IMR-90 (cell line): ENCODE data around the gene NFYC. TPM values are rescaled to one million over a fixed set of nuclear protein-coding genes. Genes with fewer than 3 reads are reported as not detected.

Experiments used
- ATAC-seq: fragments of 200-7000 bp; cut with Tn5 transposase; 2 replicates; pipeline ENCODE4 v1.9.1; 2020; ENCODE audit warnings: low read depth, mild to moderate bottlenecking, moderate library complexity
- BruUV-seq: library from RNA; stranded (reverse); fragments of 400-500 nt; replicated peaks from 2 replicates; lab custom pipeline; 2021; lab: Mats Ljungman, UMichigan
- CTCF ChIA-PET: fragments of 300-600 bp; formaldehyde crosslinking; extraction: SDS; loops from one replicate; lab custom pipeline; 2021; ENCODE audit warnings: antibody characterized with exemption; lab: Yijun Ruan, JAX
- POLR2A ChIA-PET: fragments of 300-600 bp; sonication (Branson Sonifier 250); formaldehyde crosslinking; loops from one replicate; lab custom pipeline; 2022; ENCODE audit warnings: antibody characterized with exemption; ENCODE audit not compliant: unreplicated experiment; lab: Charles Lee
- DNase-seq: peaks from one replicate; pipeline ENCODE4 v3.0.0; 2013
- H2AFZ ChIP-seq: replicated peaks from 2 replicates; pipeline ENCODE3; 2013; ENCODE audit warnings: low read length, mild to moderate bottlenecking; ENCODE audit not compliant: poor library complexity
- H2AK5ac ChIP-seq: 2 replicates; pipeline ENCODE4 v1.6.1; 2013; ENCODE audit warnings: low read depth, low read length, inconsistent platforms
- H2AK9ac ChIP-seq: replicated peaks from 2 replicates; pipeline ENCODE3; 2013; ENCODE audit warnings: mild to moderate bottlenecking, low read depth, low read length, moderate library complexity; ENCODE audit not compliant: poor library complexity
- H2BK120ac ChIP-seq: 2 replicates; pipeline ENCODE4 v1.6.1; 2013; ENCODE audit warnings: low read depth, low read length, inconsistent platforms
- H2BK15ac ChIP-seq: 3 replicates; pipeline ENCODE4 v1.6.1; 2013; ENCODE audit warnings: low read depth, low read length, inconsistent platforms
- H2BK20ac ChIP-seq: 2 replicates; pipeline ENCODE4 v1.6.1; 2013; ENCODE audit warnings: low read depth, mild to moderate bottlenecking, inconsistent platforms, low read length, moderate library complexity
- H2BK5ac ChIP-seq: 2 replicates; pipeline ENCODE4 v1.6.1; 2013; ENCODE audit warnings: mild to moderate bottlenecking, low read depth, low read length, inconsistent platforms; ENCODE audit not compliant: poor library complexity, severe bottlenecking
- H3K14ac ChIP-seq: replicated peaks from 2 replicates; pipeline ENCODE4 v1.6.1; 2013; ENCODE audit warnings: low read depth, low read length, inconsistent platforms
- H3K18ac ChIP-seq: 2 replicates; pipeline ENCODE4 v1.6.1; 2013; ENCODE audit warnings: low read depth, low read length, control low read depth
- H3K23ac ChIP-seq: 2 replicates; pipeline ENCODE4 v1.6.1; 2013; ENCODE audit warnings: low read depth, low read length, inconsistent platforms
- H3K27ac ChIP-seq: 2 replicates; pipeline ENCODE4 v1.5.1; 2013; ENCODE audit warnings: mild to moderate bottlenecking, control low read depth, low read length; ENCODE audit not compliant: insufficient read depth
- H3K27me3 ChIP-seq: 2 replicates; pipeline ENCODE4 v1.6.1; 2013; ENCODE audit warnings: low read length; ENCODE audit not compliant: control insufficient read depth, insufficient read depth
- H3K36me3 ChIP-seq: 2 replicates; pipeline ENCODE4 v1.6.1; 2013; ENCODE audit warnings: low read length, mixed read lengths; ENCODE audit not compliant: control insufficient read depth, insufficient read depth
- H3K4ac ChIP-seq: 2 replicates; pipeline ENCODE4 v1.6.1; 2013; ENCODE audit warnings: low read depth, low read length, inconsistent platforms
- H3K4me1 ChIP-seq: 2 replicates; pipeline ENCODE4 v1.6.1; 2013; ENCODE audit warnings: low read length, mixed read lengths; ENCODE audit not compliant: control insufficient read depth, insufficient read depth
- H3K4me2 ChIP-seq: 2 replicates; pipeline ENCODE4 v1.6.1; 2013; ENCODE audit warnings: low read depth, mild to moderate bottlenecking, control low read depth, low read length, moderate library complexity
- H3K4me3 ChIP-seq: 2 replicates; pipeline ENCODE4 v1.5.1; 2013; ENCODE audit warnings: low read depth, mild to moderate bottlenecking, control low read depth, low read length, moderate library complexity; ENCODE audit not compliant: insufficient read depth
- H3K56ac ChIP-seq: 2 replicates; pipeline ENCODE4 v1.6.1; 2013; ENCODE audit warnings: low read length, inconsistent platforms; ENCODE audit not compliant: insufficient read depth; ENCODE audit errors: extremely low read depth
- H3K79me1 ChIP-seq, 2 experiments: 2 replicates each; pipeline ENCODE4 v1.6.1; 2013; ENCODE audit warnings: low read length in 2 of 2, inconsistent platforms in 1 of 2, low read depth in 1 of 2
- H3K9ac ChIP-seq: 2 replicates; pipeline ENCODE4 v1.6.1; 2013; ENCODE audit warnings: low read depth, low read length, control low read depth
- H3K9me1 ChIP-seq: 2 replicates; pipeline ENCODE4 v1.6.1; 2013; ENCODE audit warnings: low read length, inconsistent platforms; ENCODE audit not compliant: insufficient read depth
- H3K9me3 ChIP-seq: 2 replicates; pipeline ENCODE4 v1.6.1; 2013; ENCODE audit warnings: low read length; ENCODE audit not compliant: control insufficient read depth, insufficient read depth
- H4K20me1 ChIP-seq: 2 replicates; pipeline ENCODE4 v1.6.1; 2013; ENCODE audit warnings: low read length, inconsistent platforms; ENCODE audit not compliant: insufficient read depth
- H4K5ac ChIP-seq: 2 replicates; pipeline ENCODE4 v1.6.1; 2013; ENCODE audit warnings: mild to moderate bottlenecking, low read depth, low read length, control low read depth
- H4K8ac ChIP-seq, 2 experiments: 2 replicates each; pipeline ENCODE4 v1.6.1; 2013; ENCODE audit warnings: low read depth in 2 of 2, low read length in 2 of 2, control low read depth in 1 of 2, inconsistent platforms in 1 of 2
- H4K91ac ChIP-seq: 2 replicates; pipeline ENCODE4 v1.6.1; 2013; ENCODE audit warnings: low read depth, low read length, inconsistent platforms; ENCODE audit not compliant: insufficient read depth
- BHLHE40 ChIP-seq: fragments of 150-350 bp; IDR thresholded peaks from 2 replicates; pipeline ENCODE4 v1.6.1; 2016; ENCODE audit warnings: mild to moderate bottlenecking, low read depth, low read length
- ELK1 ChIP-seq: fragments of 150-350 bp; IDR thresholded peaks from 2 replicates; pipeline ENCODE4 v1.6.1; 2016; ENCODE audit warnings: low read depth, mild to moderate bottlenecking, low read length, moderate library complexity, borderline replicate concordance
- MAFK ChIP-seq: IDR thresholded peaks from 2 replicates; pipeline ENCODE4 v1.6.1; 2012; ENCODE audit warnings: low read depth, low read length, improper control_type of control experiment
- MAZ ChIP-seq: IDR thresholded peaks from 2 replicates; pipeline ENCODE4 v1.6.1; 2012; ENCODE audit warnings: low read depth, mild to moderate bottlenecking, low read length, improper control_type of control experiment, moderate library complexity, borderline replicate concordance
- NFE2L2 ChIP-seq: fragments of 150-350 bp; IDR thresholded peaks from 2 replicates; pipeline ENCODE4 v1.6.1; 2016; ENCODE audit warnings: low read depth, mild to moderate bottlenecking, low read length
- RAD21 ChIP-seq: IDR thresholded peaks from 2 replicates; pipeline ENCODE4 v1.6.1; 2012; ENCODE audit warnings: low read length, improper control_type of control experiment
- RFX5 ChIP-seq: IDR thresholded peaks from 2 replicates; pipeline ENCODE4 v1.8.0; 2012; ENCODE audit warnings: low read depth, mild to moderate bottlenecking, low read length, moderate library complexity
- WGBS, 2 experiments: methylation state at CpG; one replicate each; pipeline versions ENCODE4 v1.1.5 to v1.1.7; 2013; ENCODE audit warnings: missing lambda C conversion rate in 2 of 2; ENCODE audit not compliant: insufficient read length in 1 of 2; ENCODE audit errors: extremely low coverage in 2 of 2; 5-methylcytosine and 5-hydroxymethylcytosine counted together
- dilution Hi-C: fragments of 300-500 bp; cut with HindIII; formaldehyde crosslinking; loops from one replicate; pipeline ENCODE4 v1.14.3; 2018; ENCODE audit warnings: low sequenced_read_pairs; ENCODE audit not compliant: unreplicated experiment
- in situ Hi-C: fragments of 300-500 bp; cut with MboI; formaldehyde crosslinking; loops from 3 replicates; pipeline ENCODE4 v1.14.3; 2019; ENCODE audit warnings: low sequenced_read_pairs, inconsistent platforms, mixed read lengths
- intact Hi-C: fragments of 100-400 bp; cut with micrococcal nuclease; formaldehyde crosslinking; loops from 2 replicates; pipeline ENCODE4 v1.10.0; 2022
- polyA plus RNA-seq, 3 experiments: library from polyadenylated mRNA; depleted of rRNA; stranded (reverse); fragments of >200 nt; gene quantifications; 2 replicates each; pipeline ENCODE4 v1.2.3, GENCODE V29; 2012; ENCODE audit warnings: low replicate concordance in 1 of 3
- total RNA-seq: library from RNA; depleted of rRNA; stranded (reverse); fragments of >200 nt; gene quantifications from 2 replicates; pipeline ENCODE4 v1.2.3, GENCODE V29; 2012

NFYC gene
- total and polyA plus RNA-seq, 2 of the 4 experiments (the other 2 are of a cell fraction) = 45.2 to 62.2 TPM

GRCh38 chr1:40756523-40756922 lies 65.0 kb downstream of the NFYC start:
- H3K27ac ChIP-seq = no peak overlapping the region
- TF ChIP-seq MAFK = peak; percentile 64
- no peak for TF ChIP-seq NFE2L2
- no peak for TF ChIP-seq ELK1
- no peak for TF ChIP-seq MAZ
- no peak for TF ChIP-seq RAD21
- no peak for TF ChIP-seq BHLHE40
- no peak for TF ChIP-seq RFX5
- no peak overlapping the region for H3K4ac ChIP-seq
- no peak overlapping the region for H3K4me3 ChIP-seq
- no peak overlapping the region for H3K18ac ChIP-seq
- H3K9me3 ChIP-seq = no peaks in the 10 kb centered on the region
- peaks cover 50% of the 10 kb centered on the region for H3K36me3 ChIP-seq
- dilution Hi-C loops (no loop called here), intact Hi-C loops (no loop called here), in situ Hi-C loops (no loop called here)
- H2BK5ac ChIP-seq = no peak overlapping the region
- H3K56ac ChIP-seq = no peak overlapping the region
- DNase-seq = no peak
- H3K4me2 ChIP-seq = no peak overlapping the region
- H3K9ac ChIP-seq = no peak overlapping the region
- H2AK5ac ChIP-seq = no peak overlapping the region
- peaks cover 2% of the 10 kb centered on the region; the same call in 1 of the 2 replicates for H3K9me1 ChIP-seq
- H3K23ac ChIP-seq = no peak overlapping the region
- H2BK120ac ChIP-seq = no peak overlapping the region
- H4K20me1 ChIP-seq = no peaks in the 10 kb centered on the region
- H2BK15ac ChIP-seq = no peak overlapping the region
- no peak overlapping the region for H2AK9ac ChIP-seq
- H3K79me1 ChIP-seq = no peaks in the 10 kb centered on the region; a peak in 1 of 4 replicates
- no peak overlapping the region for H4K8ac ChIP-seq
- no peak overlapping the region for H4K91ac ChIP-seq
- POLR2A ChIA-PET = no interaction called here
- H4K5ac ChIP-seq = no peak overlapping the region
- WGBS, 2 experiments = no CpG with 5 or more reads among the region's 3 CpGs
- H3K14ac ChIP-seq = no peak overlapping the region
- BruUV-seq = no TSS peak
- ATAC-seq = no peak
- H2AFZ ChIP-seq = no peak overlapping the region
- H3K27me3 ChIP-seq = no peaks in the 10 kb centered on the region
- CTCF ChIA-PET = interaction anchor here (0.6 to 1.1 kb wide), 3 partner anchors 17 to 42 kb away, joined by 3 read pairs; no protein-coding TSS in a partner anchor
- no peak overlapping the region for H2BK20ac ChIP-seq
- H3K4me1 ChIP-seq = peaks cover 2% of the 10 kb centered on the region; the same call in 1 of the 2 replicates
